Liver (tissue), 9 donors: Measurements from ENCODE around the gene CAMK1D. TPM values are rescaled to one million over a fixed set of nuclear protein-coding genes. Genes with fewer than 3 reads are reported as not detected.

Experiments used
- DNase-seq: peaks from one replicate; pipeline ENCODE4 v3.0.0-alpha.2; 2017; ENCODE audit warnings: low spot score
- H3K27ac ChIP-seq, 2 donors: one replicate each; pipeline ENCODE4 v1.7.0; 2013; ENCODE audit warnings: inconsistent platforms in 2 of 2, low read length in 2 of 2, control low read depth in 1 of 2, low read depth in 1 of 2, mild to moderate bottlenecking in 1 of 2
- H3K27me3 ChIP-seq, 4 donors: one replicate each; pipeline versions ENCODE4 v1.6.1 to v1.7.0; 2013; ENCODE audit warnings: low read length in 3 of 4, inconsistent platforms in 1 of 4, mild to moderate bottlenecking in 1 of 4, moderate library complexity in 1 of 4; ENCODE audit not compliant: control insufficient read depth in 4 of 4, insufficient read depth in 4 of 4
- H3K36me3 ChIP-seq, 4 donors: one replicate each; pipeline versions ENCODE4 v1.6.1 to v1.7.0; 2013; ENCODE audit warnings: low read length in 3 of 4, mild to moderate bottlenecking in 3 of 4, low read depth in 1 of 4, moderate library complexity in 1 of 4; ENCODE audit not compliant: control insufficient read depth in 4 of 4, insufficient read depth in 3 of 4
- H3K4me1 ChIP-seq, 4 donors: one replicate each; pipeline versions ENCODE4 v1.6.1 to v1.7.0; 2013; ENCODE audit warnings: low read length in 3 of 4, mild to moderate bottlenecking in 3 of 4, moderate library complexity in 1 of 4; ENCODE audit not compliant: control insufficient read depth in 4 of 4, insufficient read depth in 4 of 4
- H3K4me3 ChIP-seq, 3 donors: one replicate each; pipeline versions ENCODE4 v1.6.1 to v1.7.0; 2013; ENCODE audit warnings: low read length in 3 of 3, control low read depth in 1 of 3, low read depth in 1 of 3, mild to moderate bottlenecking in 1 of 3
- H3K9ac ChIP-seq, 2 donors: one replicate each; pipeline ENCODE4 v1.7.0; 2013; ENCODE audit warnings: low read length in 2 of 2, mild to moderate bottlenecking in 2 of 2, moderate library complexity in 2 of 2, control low read depth in 1 of 2, low read depth in 1 of 2
- H3K9me3 ChIP-seq, 4 donors: one replicate each; pipeline versions ENCODE4 v1.6.1 to v1.7.0; 2013; ENCODE audit warnings: low read length in 3 of 4; ENCODE audit not compliant: control insufficient read depth in 4 of 4
- EGR1 ChIP-seq, 2 donors: IDR thresholded peaks; 2 replicates each; pipeline ENCODE4 v1.6.1; 2016 to 2018; ENCODE audit warnings: antibody characterized with exemption in 2 of 2, low read depth in 2 of 2
- FOXA1 ChIP-seq: IDR thresholded peaks from 2 replicates; pipeline ENCODE4 v1.6.1; 2016; ENCODE audit warnings: antibody characterized with exemption
- FOXA2 ChIP-seq: IDR thresholded peaks from 2 replicates; pipeline ENCODE4 v1.6.1; 2016; ENCODE audit warnings: antibody characterized with exemption
- GABPA ChIP-seq, 2 donors: IDR thresholded peaks in 1 of 2; conservative IDR thresholded peaks in 1 of 2; 2 replicates each; pipeline ENCODE4 v1.6.1; 2016; ENCODE audit warnings: antibody characterized with exemption in 2 of 2, mild to moderate bottlenecking in 1 of 2, moderate library complexity in 1 of 2
- HNF4A ChIP-seq, 2 donors: conservative IDR thresholded peaks; 2 replicates each; pipeline ENCODE4 v1.6.1; 2016; ENCODE audit warnings: antibody characterized with exemption in 2 of 2, mild to moderate bottlenecking in 2 of 2
- HNF4G ChIP-seq: IDR thresholded peaks from 2 replicates; pipeline ENCODE4 v1.6.1; 2016; ENCODE audit warnings: antibody characterized with exemption
- JUND ChIP-seq, 2 donors: IDR thresholded peaks; 2 replicates each; pipeline ENCODE4 v1.6.1; 2016; ENCODE audit warnings: antibody characterized with exemption in 2 of 2
- NR2F2 ChIP-seq: IDR thresholded peaks from 2 replicates; pipeline ENCODE4 v1.6.1; 2016; ENCODE audit warnings: antibody characterized with exemption
- RAD21 ChIP-seq, 2 donors: IDR thresholded peaks; 2 replicates each; pipeline ENCODE4 v1.6.1; 2016; ENCODE audit warnings: antibody characterized with exemption in 2 of 2, mild to moderate bottlenecking in 2 of 2
- RXRA ChIP-seq, 2 donors: IDR thresholded peaks; 2 replicates each; pipeline ENCODE4 v1.6.1; 2017 to 2018; ENCODE audit warnings: antibody characterized with exemption in 2 of 2, mild to moderate bottlenecking in 1 of 2
- SP1 ChIP-seq: IDR thresholded peaks from 2 replicates; pipeline ENCODE4 v1.6.1; 2018; ENCODE audit warnings: antibody characterized with exemption, mild to moderate bottlenecking
- YY1 ChIP-seq: IDR thresholded peaks from 2 replicates; pipeline ENCODE4 v1.6.1; 2016; ENCODE audit warnings: antibody characterized with exemption, mild to moderate bottlenecking
- WGBS: extraction: QIAGEN DNeasy Blood & Tissue Kit; methylation state at CpG from one replicate; pipeline ENCODE4 v1.1.7; 2013; 5-methylcytosine and 5-hydroxymethylcytosine counted together
- polyA plus RNA-seq, 2 donors: library from polyadenylated mRNA; stranded (reverse) in 1 of 2; unstranded in 1 of 2; fragments of 200-250 nt in 1 of 2; fragments of >200 nt in 1 of 2; fragmentation: Nextera tagmentation in 1 of 2; extraction: Ambion mirVana in 1 of 2; gene quantifications; one replicate each; pipeline versions ENCODE4 v1.2.1 to v1.2.3, GENCODE V29; 2013 to 2015
- total RNA-seq, 2 donors: library from RNA; depleted of rRNA; stranded (reverse); fragments of >200 nt; gene quantifications; one replicate each; pipeline ENCODE4 v1.2.3, GENCODE V29; 2014
- TF ChIP-seq, protein P1 (sequence below): IDR thresholded peaks from 2 replicates; pipeline ENCODE4 v1.6.1; 2016; ENCODE audit warnings: antibody characterized with exemption, mild to moderate bottlenecking
- TF ChIP-seq, protein P2 (sequence below): fragments of 150-350 bp; IDR thresholded peaks from 2 replicates; pipeline ENCODE4 v1.5.1; 2017; ENCODE audit warnings: improper control_type of control experiment, low read depth, low read length; ENCODE audit not compliant: missing input control
- TF ChIP-seq, protein P3 (sequence below): IDR thresholded peaks from 2 replicates; pipeline ENCODE4 v1.6.1; 2016; ENCODE audit warnings: antibody characterized with exemption
- TF ChIP-seq, protein P4 (sequence below): IDR thresholded peaks from 2 replicates; pipeline ENCODE4 v1.6.1; 2016; ENCODE audit warnings: antibody characterized with exemption
- donor health status: healthy.
- donor health status: healthy.
- donor health status: healthy.
- donor health status: healthy.
- donor health status: healthy.

CAMK1D gene
- total and polyA plus RNA-seq, 4 donors: 2.7 to 10.1 (median 4.2) TPM

DNA sequence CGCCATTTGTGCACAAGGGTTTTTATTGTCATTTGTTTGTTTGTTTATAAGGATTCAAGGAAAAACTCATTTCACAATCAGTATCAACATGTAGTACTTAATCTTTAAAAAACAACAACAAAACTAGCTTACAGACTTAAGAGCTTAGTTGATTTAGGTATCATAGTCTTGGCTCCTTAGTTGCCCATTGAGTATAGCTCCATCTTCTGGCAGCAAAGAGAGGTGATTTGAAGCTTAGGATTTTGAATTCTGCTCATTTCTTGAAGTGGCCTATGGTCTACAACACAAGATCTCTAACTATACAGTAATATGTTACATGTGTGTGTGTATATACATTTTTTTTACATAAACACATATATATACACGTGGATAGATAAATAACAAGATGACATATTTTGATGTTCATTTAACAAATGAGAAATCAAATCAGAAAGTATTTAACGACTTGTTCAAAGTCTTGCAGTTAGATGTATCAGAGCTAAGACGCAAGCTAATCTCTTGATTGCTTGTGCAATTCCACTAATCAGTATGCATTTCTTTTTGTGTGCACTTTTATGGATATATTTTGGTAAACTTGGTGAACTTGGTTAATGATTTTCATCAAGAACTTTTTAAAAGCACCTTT is 307.3 kb downstream of the CAMK1D start:
- no peak for DNase-seq
- WGBS: 73% methylated on average over 4 of the region's 4 CpGs
- no peaks in the 10 kb centered on the region for H3K27me3 ChIP-seq

DNA sequence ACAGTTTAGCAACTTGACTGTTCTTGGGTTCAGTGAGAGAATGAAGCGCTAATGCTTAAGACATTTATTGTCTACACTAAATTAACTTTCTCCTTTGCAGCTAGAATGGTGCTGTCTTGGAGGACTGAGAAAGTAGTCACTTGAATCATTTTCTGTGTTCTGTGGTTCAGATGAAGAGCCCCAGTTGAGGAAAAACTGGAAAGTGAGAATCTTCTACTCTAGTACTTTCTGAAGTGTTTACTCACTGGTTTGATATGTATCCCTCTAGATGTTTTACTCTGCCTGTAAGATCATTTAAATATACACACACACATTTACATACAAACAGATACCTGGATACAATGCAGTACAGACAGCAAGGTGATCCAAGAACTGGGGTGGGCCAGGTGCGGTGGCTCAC is 308.1 kb downstream of the CAMK1D start:
- Histone ChIP-seq H3K36me3 (no peaks in the 10 kb centered on the region), H3K27me3 (no peaks in the 10 kb centered on the region), H3K9me3 (no peaks in the 10 kb centered on the region), H3K9ac (no peak overlapping the region), H3K27ac (no peak overlapping the region), H3K4me1 (peaks cover 0 to 21% (median 11%) of the 10 kb centered on the region in 4 donors), H3K4me3 (no peak overlapping the region)
- no peak for DNase-seq
- 58% methylated on average over 2 of the region's 2 CpGs for WGBS
- no peak for TF ChIP-seq SP1
- TF ChIP-seq, protein P1, sequence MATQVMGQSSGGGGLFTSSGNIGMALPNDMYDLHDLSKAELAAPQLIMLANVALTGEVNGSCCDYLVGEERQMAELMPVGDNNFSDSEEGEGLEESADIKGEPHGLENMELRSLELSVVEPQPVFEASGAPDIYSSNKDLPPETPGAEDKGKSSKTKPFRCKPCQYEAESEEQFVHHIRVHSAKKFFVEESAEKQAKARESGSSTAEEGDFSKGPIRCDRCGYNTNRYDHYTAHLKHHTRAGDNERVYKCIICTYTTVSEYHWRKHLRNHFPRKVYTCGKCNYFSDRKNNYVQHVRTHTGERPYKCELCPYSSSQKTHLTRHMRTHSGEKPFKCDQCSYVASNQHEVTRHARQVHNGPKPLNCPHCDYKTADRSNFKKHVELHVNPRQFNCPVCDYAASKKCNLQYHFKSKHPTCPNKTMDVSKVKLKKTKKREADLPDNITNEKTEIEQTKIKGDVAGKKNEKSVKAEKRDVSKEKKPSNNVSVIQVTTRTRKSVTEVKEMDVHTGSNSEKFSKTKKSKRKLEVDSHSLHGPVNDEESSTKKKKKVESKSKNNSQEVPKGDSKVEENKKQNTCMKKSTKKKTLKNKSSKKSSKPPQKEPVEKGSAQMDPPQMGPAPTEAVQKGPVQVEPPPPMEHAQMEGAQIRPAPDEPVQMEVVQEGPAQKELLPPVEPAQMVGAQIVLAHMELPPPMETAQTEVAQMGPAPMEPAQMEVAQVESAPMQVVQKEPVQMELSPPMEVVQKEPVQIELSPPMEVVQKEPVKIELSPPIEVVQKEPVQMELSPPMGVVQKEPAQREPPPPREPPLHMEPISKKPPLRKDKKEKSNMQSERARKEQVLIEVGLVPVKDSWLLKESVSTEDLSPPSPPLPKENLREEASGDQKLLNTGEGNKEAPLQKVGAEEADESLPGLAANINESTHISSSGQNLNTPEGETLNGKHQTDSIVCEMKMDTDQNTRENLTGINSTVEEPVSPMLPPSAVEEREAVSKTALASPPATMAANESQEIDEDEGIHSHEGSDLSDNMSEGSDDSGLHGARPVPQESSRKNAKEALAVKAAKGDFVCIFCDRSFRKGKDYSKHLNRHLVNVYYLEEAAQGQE: no peak
- TF ChIP-seq FOXA2: no peak
- no peak for TF ChIP-seq FOXA1
- no peak for TF ChIP-seq RAD21 (IDR thresholded peaks at IDR 0.05)
- TF ChIP-seq, protein P2, sequence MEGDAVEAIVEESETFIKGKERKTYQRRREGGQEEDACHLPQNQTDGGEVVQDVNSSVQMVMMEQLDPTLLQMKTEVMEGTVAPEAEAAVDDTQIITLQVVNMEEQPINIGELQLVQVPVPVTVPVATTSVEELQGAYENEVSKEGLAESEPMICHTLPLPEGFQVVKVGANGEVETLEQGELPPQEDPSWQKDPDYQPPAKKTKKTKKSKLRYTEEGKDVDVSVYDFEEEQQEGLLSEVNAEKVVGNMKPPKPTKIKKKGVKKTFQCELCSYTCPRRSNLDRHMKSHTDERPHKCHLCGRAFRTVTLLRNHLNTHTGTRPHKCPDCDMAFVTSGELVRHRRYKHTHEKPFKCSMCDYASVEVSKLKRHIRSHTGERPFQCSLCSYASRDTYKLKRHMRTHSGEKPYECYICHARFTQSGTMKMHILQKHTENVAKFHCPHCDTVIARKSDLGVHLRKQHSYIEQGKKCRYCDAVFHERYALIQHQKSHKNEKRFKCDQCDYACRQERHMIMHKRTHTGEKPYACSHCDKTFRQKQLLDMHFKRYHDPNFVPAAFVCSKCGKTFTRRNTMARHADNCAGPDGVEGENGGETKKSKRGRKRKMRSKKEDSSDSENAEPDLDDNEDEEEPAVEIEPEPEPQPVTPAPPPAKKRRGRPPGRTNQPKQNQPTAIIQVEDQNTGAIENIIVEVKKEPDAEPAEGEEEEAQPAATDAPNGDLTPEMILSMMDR: no peak
- no peak for TF ChIP-seq EGR1 (IDR thresholded peaks at IDR 0.05; ENCODE audit: low read depth in 2 of 2)
- no peak for TF ChIP-seq YY1
- TF ChIP-seq, protein P3, sequence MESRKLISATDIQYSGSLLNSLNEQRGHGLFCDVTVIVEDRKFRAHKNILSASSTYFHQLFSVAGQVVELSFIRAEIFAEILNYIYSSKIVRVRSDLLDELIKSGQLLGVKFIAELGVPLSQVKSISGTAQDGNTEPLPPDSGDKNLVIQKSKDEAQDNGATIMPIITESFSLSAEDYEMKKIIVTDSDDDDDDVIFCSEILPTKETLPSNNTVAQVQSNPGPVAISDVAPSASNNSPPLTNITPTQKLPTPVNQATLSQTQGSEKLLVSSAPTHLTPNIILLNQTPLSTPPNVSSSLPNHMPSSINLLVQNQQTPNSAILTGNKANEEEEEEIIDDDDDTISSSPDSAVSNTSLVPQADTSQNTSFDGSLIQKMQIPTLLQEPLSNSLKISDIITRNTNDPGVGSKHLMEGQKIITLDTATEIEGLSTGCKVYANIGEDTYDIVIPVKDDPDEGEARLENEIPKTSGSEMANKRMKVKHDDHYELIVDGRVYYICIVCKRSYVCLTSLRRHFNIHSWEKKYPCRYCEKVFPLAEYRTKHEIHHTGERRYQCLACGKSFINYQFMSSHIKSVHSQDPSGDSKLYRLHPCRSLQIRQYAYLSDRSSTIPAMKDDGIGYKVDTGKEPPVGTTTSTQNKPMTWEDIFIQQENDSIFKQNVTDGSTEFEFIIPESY: no peak
- TF ChIP-seq HNF4A (conservative IDR thresholded peaks at IDR 0.05): no peak
- TF ChIP-seq, protein P4, sequence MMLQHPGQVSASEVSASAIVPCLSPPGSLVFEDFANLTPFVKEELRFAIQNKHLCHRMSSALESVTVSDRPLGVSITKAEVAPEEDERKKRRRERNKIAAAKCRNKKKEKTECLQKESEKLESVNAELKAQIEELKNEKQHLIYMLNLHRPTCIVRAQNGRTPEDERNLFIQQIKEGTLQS: no peak
- no peak for TF ChIP-seq JUND (IDR thresholded peaks at IDR 0.05)
- no peak for TF ChIP-seq RXRA (IDR thresholded peaks at IDR 0.05)
- TF ChIP-seq GABPA (IDR thresholded peaks at IDR 0.05 in 1 of 2, conservative IDR thresholded peaks at IDR 0.05 in 1 of 2): no peak

More for the DNA sequence above, 307.3 kb downstream of the CAMK1D start:
- no peak overlapping the region for H3K9ac ChIP-seq
- no peak overlapping the region for H3K27ac ChIP-seq
- no peak overlapping the region for H3K4me3 ChIP-seq
- peaks cover 0 to 21% (median 11%) of the 10 kb centered on the region in 4 donors for H3K4me1 ChIP-seq
- H3K9me3 ChIP-seq: no peaks in the 10 kb centered on the region
- no peaks in the 10 kb centered on the region for H3K36me3 ChIP-seq
- peak in 1 of 2 donors; percentile 22 for TF ChIP-seq HNF4A (conservative IDR thresholded peaks at IDR 0.05)
- no peak for TF ChIP-seq FOXA2
- TF ChIP-seq NR2F2: no peak
- TF ChIP-seq RXRA (IDR thresholded peaks at IDR 0.05): no peak
- TF ChIP-seq, protein P2: peak; percentile 71
- peak; percentile 97 to 98 for TF ChIP-seq RAD21 (IDR thresholded peaks at IDR 0.05)
- TF ChIP-seq, protein P3: no peak
- TF ChIP-seq HNF4G: no peak
